Measurements from ENCODE around the gene STUM.
"Not testable (repeated sequence)": the region's sequence is repeated elsewhere in the genome, so short reads cannot be mapped to it uniquely, and the experiment has no call there.

Gene STUM

DNA sequence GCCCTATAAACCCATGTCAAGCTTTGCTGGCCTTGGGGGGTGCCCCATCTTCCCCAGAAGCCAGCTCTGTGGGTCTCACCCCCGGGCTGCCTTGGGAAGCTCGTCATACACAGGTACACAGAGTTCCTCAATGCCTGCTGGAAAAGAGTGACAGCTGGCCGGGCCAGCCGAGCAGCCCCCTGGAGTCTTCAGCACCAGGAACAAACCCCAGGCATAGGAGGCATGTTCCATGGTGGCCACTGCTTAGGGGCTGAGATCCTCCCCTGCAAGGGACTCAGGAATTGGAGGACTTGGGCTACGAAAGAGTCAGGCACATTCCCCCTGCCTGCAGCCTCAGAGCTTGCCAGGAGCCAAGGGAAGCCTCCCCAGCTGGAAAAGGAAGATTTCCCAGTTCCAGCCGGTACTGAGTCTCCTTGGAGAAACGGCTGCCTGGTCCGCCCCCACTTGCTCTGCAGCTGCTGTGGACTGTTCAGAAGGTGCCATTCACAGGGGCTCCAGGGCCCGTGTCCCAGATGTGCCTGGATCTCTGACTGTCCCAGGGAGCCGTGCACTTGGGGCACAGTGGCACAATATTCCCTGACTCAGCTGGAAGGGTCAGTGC is 89.5 kb downstream of the STUM start:
- DNase-seq (ENCODE audit: low read depth, low spot score): no peak

GRCh38 chr1:226638608-226639007 is 90.0 kb downstream of the STUM start:
- no peak for DNase-seq (ENCODE audit: low read depth, low spot score)

GRCh38 chr1:226639206-226639605 is 90.6 kb downstream of the STUM start:
- DNase-seq (ENCODE audit: low read depth, low spot score): not testable (repeated sequence)

DNA sequence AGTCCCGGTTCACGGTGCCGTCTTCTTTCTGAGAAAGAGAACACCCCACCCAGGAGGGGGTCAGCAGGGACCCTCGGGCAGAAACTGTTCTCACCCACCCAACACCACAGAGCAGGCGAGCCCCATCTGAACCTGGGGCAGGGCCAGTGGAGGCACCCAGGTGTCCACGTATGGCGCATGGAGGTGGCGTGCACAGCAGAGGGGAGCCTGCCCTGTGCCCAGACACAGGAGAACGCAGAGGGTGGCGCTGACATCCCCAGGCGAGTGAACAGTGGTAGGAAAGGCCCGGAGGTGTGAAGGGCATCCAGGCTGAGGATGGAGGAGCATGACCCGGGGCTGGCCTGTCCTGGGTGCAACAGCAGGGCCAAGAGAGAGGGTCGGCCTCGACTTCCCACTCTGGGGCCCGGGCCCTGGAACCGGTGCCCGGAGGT is 91.1 kb downstream of the STUM start:
- DNase-seq (ENCODE audit: low read depth, low spot score): no peak

- peak; percentile 53 for DNase-seq (ENCODE audit: low read depth, low spot score)
These were observed 92.0 kb downstream of the STUM start for GRCh38 chr1:226640321-226641136.

DNA sequence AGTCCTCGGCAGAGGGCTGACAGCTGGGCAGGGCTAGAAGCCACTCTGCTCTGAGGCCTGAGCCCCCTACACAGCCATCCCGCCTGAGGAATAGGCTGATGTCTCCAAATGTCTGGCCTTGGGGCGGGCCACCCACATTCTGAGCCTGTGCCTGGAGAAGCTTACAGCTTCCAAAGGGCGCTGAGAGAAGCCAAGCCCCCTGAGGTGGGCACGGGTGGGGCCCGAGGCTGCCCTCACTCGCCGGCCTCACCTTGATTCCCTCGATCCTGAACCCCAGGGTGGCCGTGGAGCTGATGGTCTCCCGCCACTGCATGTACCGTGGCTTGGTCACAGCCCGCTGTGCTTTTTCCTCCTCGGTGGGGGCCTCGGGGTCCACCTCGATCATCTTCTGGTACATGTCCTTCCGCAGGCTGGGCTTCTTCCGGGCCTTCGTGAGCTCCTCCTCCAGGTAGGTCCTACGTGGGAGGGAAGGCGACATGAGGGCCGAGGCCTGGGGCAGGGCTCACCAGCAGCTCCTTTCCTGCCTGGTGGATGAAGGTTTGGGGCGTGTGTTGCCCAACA is 93.2 kb downstream of the STUM start:
- no peak for DNase-seq (ENCODE audit: low read depth, low spot score)

DNA sequence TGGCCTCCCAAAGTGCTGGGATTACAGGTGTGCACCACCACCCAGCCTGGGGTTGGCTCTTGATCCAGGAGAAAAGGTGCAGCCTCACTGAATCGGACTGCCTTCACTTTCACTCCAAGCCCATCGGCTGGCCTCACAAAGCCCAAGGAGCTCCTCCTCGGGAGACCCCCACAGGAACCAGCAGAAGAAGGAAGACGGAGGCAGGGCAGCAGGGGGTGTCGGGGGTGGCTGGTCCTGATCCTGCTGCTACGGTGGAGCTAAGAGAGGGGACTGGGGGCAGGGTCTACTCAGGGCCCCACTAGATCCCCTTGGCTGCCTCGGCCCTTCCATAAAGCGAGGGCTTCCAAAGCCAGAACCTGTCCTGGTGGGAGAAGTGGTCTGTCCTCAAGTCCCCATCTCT is 93.9 kb downstream of the STUM start:
- DNase-seq (ENCODE audit: low read depth, low spot score): no peak

DNA sequence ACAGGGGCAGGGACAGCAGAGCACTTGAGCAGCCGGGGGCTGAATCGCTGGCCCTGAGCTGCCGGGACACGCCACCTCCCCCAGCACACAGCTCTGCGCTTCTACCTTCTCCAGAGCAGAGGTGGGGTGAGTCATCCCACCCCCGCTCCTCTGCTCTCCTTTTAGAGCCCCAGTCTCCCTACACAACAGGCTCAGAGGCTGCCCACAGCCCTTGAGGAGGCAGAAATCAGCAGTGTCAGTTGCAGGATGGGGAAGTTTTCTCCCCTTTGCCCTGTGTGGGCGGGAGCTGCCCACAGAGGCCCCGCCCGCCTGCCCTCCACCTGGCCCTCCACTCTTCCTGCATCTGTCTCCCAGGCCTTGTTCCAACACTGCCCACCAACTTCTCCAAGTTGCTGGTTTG is 94.6 kb downstream of the STUM start:
- DNase-seq (ENCODE audit: low read depth, low spot score): peak; percentile 60

DNA sequence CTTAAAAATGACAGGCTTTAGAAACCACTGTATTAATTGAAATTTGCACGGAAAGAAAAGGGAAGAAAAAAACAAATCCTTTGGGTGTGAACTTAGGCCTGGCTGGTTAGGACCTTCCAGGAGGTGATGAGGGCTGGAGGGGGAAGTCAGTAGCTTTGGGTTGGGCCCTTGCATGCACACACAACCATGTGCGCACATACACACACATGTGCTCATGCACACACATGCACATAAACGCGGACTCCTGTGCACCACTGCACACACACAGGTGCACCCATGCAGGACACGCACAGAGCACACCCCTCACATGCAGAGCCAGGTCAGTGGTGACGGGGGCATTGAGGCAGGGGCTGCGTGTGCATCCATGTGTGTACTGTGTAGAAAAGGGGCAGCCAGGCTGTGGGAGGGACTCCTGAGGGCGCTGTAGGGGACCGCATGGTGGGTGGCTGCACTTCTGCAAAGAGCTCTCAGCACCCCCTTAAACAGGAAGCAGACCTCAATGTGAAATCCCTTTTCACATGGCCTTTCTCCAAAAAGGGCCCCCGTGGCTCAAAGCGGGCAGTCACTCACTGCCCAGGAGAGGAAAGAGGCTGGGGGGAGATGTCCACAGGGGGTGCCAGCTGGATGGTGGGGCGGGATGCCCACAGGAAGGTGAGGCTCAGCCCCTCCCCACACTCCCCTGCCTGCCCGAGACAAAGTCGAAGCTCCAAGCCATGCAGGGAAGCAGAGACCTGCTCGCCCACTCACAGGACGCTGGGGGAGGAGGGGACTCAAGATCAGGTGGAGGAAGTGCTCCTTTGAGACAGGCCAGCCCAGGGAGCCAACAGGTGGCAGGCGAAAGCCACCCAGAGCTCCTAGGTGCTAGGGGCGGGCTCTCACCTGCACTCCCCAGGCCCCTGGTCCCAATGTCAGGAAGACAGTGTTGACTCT is 95.3 kb downstream of the STUM start:
- DNase-seq (ENCODE audit: low read depth, low spot score): no peak

GRCh38 chr1:226644541-226645176 is 96.1 kb downstream of the STUM start:
- no peak for DNase-seq (ENCODE audit: low read depth, low spot score)

DNA sequence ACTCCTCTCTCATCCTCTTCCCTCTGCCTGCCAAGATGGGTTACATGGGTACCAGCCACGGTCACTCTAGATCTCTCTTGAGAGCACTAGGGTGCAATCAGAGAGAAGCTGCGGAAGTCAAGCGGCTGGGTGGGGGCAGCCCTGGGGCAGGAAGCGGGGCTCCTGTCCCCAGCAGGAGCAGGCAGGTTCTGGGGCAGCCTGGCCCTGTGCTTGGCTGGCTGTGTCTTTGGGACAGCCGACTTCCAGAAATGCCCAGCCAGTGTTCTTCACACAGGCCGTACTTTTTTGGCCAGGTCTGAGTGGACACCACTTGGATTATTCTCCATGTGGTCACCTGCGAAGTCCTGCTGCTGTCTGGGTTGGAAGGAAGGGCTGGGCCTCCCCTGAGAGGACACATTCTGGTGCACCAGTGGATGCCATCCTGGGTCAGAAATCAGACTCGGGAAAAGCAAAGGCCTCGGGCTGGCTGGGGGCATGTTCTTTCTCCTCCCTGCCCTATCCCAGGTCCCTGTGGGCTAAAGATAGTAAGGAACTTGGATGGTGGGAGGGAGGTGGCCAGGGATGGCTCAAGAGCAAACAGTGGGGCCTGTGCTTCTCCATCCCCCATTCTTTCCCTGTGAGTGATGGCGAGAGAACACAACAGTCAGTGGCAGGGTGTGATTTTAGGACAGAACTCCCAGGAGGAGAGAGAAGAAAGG is 96.9 kb downstream of the STUM start:
- no peak for DNase-seq (ENCODE audit: low read depth, low spot score)

- DNase-seq (ENCODE audit: low read depth, low spot score): no peak
These were observed 97.7 kb downstream of the STUM start for GRCh38 chr1:226646026-226646869.

GRCh38 chr1:226646870-226647449 is 98.4 kb downstream of the STUM start:
- DNase-seq (ENCODE audit: low read depth, low spot score): no peak

DNA sequence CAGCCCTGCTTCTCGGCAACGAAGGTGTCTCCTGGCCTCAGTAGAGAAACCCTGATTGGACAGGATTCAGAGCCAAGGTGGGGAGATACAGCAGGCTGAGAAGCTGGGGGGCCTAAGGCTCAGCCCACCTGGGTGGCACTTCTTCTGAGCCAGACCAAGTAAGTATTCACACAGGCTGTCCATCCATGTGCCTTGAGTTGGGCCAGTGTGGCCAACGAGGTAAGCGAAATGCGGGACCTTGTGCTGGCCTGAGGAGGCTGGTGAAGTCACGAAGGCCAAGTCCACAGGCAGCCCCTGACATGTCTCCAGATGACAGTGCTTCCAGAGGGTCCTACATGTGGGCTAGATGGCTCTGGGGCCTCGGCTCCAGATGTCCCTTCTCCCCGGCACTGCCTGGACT is 99.2 kb downstream of the STUM start:
- DNase-seq (ENCODE audit: low read depth, low spot score): no peak

GRCh38 chr1:226648421-226648820 is 99.9 kb downstream of the STUM start:
- no peak for DNase-seq (ENCODE audit: low read depth, low spot score)

DNA sequence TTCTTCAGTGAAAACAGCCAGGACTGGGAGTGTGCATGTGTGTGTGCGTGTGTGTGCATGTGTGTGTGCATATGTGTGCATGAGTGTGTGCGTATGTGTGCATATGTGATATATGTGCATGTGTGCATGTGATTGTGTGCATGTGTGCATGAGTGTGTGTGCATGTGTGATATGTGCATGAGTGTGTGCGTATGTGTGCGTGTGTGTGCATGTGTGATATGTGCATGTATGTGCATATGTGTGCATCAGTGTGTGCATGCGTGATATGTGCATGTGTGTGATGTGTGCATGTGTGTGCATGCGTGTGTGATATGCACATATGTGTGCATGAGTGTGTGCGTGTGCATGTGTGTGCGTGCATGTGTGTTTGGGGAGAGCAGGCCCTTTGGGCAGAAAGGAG is 100.7 kb downstream of the STUM start:
- DNase-seq (ENCODE audit: low read depth, low spot score): no peak

GRCh38 chr1:226649780-226650179 is 101.2 kb downstream of the STUM start:
- no peak for DNase-seq (ENCODE audit: low read depth, low spot score)

GRCh38 chr1:226650236-226650841 is 101.8 kb downstream of the STUM start:
- DNase-seq (ENCODE audit: low read depth, low spot score): no peak

Measured in ELF-1 (cell line).